K562 (cell line): ENCODE measurements around the gene PLXND1. TPM values are rescaled to one million over a fixed set of nuclear protein-coding genes. Genes with fewer than 3 reads are reported as not detected.

Source experiments
- ATAC-seq: fragments of 200-7000 bp; cut with Tn5 transposase; 3 replicates; pipeline ENCODE4 v1.9.1; 2020; ENCODE audit warnings: moderate library complexity
- BruUV-seq: library from RNA; stranded (reverse); fragments of 400-500 nt; replicated peaks from 2 replicates; lab custom pipeline; 2021; lab: Mats Ljungman, UMichigan
- CTCF ChIA-PET: fragments of 300-600 bp; formaldehyde crosslinking; extraction: SDS; loops from one replicate; lab custom pipeline; 2021; ENCODE audit warnings: low intra/inter-chr PET ratio; lab: Yijun Ruan, JAX
- POLR2A ChIA-PET: fragments of 300-600, 350-650 bp; sonication (Branson Sonifier 250); formaldehyde crosslinking; extraction: SDS; loops from one replicate; lab custom pipeline; 2021; ENCODE audit warnings: antibody characterized with exemption, inconsistent platforms; lab: Yijun Ruan, JAX
- DNase-seq, 4 experiments: peaks; one replicate each; pipeline versions ENCODE4 v3.0.0 to v3.0.0-alpha.2; 2011 to 2018; ENCODE audit warnings: low spot score in 3 of 4, mixed read lengths in 3 of 4; ENCODE audit errors: extremely low read depth in 1 of 4
- FAIRE-seq: peaks from 2 replicates; lab custom pipeline; 2011; peaks lifted over from hg19 to GRCh38; lab: Jason Lieb, UNC
- H2AFZ ChIP-seq: 2 replicates; pipeline ENCODE4 v1.6.0; 2011; ENCODE audit warnings: low read depth, low read length, control low read depth, inconsistent platforms
- H3K27ac ChIP-seq: fragments of 200-600 bp; 3 replicates; pipeline ENCODE4 v1.8.0; 2011; ENCODE audit warnings: low read depth, mild to moderate bottlenecking, control low read depth, inconsistent platforms, low read length, moderate library complexity, mixed read lengths; ENCODE audit errors: extremely low read depth
- H3K27me3 ChIP-seq, 2 experiments: fragments of 300-600 bp in 1 of 2; 2 replicates in 1 of 2; 3 replicates in 1 of 2; pipeline versions ENCODE4 v1.6.0 to v1.8.0; 2011; ENCODE audit warnings: inconsistent platforms in 2 of 2, low read length in 2 of 2, mild to moderate bottlenecking in 1 of 2, mixed read lengths in 1 of 2, moderate library complexity in 1 of 2; ENCODE audit not compliant: control insufficient read depth in 2 of 2, insufficient read depth in 2 of 2
- H3K36me3 ChIP-seq: fragments of 300-600 bp; 3 replicates; pipeline ENCODE4 v1.8.0; 2011; ENCODE audit warnings: mild to moderate bottlenecking, low read length, inconsistent platforms; ENCODE audit not compliant: control insufficient read depth, insufficient read depth
- H3K4me1 ChIP-seq, 2 experiments: fragments of 200-600 bp in 1 of 2; replicated peaks in 1 of 2; 2 replicates in 1 of 2; 3 replicates in 1 of 2; pipeline versions ENCODE4 v1.5.1 to v1.8.0; 2011; ENCODE audit warnings: inconsistent platforms in 2 of 2, low read length in 2 of 2, mild to moderate bottlenecking in 1 of 2, mixed read lengths in 1 of 2, moderate library complexity in 1 of 2; ENCODE audit not compliant: control insufficient read depth in 2 of 2, insufficient read depth in 2 of 2
- H3K4me2 ChIP-seq: 2 replicates; pipeline ENCODE4 v1.6.1; 2011; ENCODE audit warnings: low read length, control low read depth, inconsistent platforms, mixed read lengths; ENCODE audit not compliant: insufficient read depth
- H3K4me3 ChIP-seq: fragments of 200-600 bp; sonication (generic), shearing (Covaris generic); 2 replicates; pipeline ENCODE4 v1.5.1; 2016; ENCODE audit warnings: control low read depth, inconsistent platforms
- H3K79me2 ChIP-seq: fragments of 200-600 bp; 3 replicates; pipeline ENCODE4 v1.8.0; 2011; ENCODE audit warnings: low read length, inconsistent platforms; ENCODE audit not compliant: control insufficient read depth, insufficient read depth
- H3K9ac ChIP-seq, 2 experiments: 2 replicates each; pipeline versions ENCODE4 v1.6.0 to v1.6.1; 2011; ENCODE audit warnings: low read depth in 2 of 2, low read length in 2 of 2, control low read depth in 1 of 2, inconsistent platforms in 1 of 2, mild to moderate bottlenecking in 1 of 2, mixed read lengths in 1 of 2; ENCODE audit not compliant: insufficient read depth in 1 of 2
- H3K9me1 ChIP-seq: one replicate; pipeline ENCODE4 v1.6.0; 2011; ENCODE audit warnings: inconsistent platforms, mild to moderate bottlenecking, low read length, moderate library complexity; ENCODE audit not compliant: control insufficient read depth, insufficient read depth
- H3K9me3 ChIP-seq: replicated peaks from 2 replicates; pipeline ENCODE4 v1.5.1; 2011; ENCODE audit warnings: low read depth, low read length, inconsistent platforms; ENCODE audit not compliant: control insufficient read depth, insufficient read depth
- H4K20me1 ChIP-seq: replicated peaks from 2 replicates; pipeline ENCODE4 v1.6.1; 2011; ENCODE audit warnings: low read length, inconsistent platforms, mixed read lengths; ENCODE audit not compliant: control insufficient read depth, insufficient read depth
- ESRRB ChIP-seq: fragments of 250-450 bp; sonication (Bioruptor Pico); IDR thresholded peaks from 2 replicates; pipeline ENCODE4 v1.5.0; 2020; ENCODE audit warnings: mild to moderate bottlenecking, moderate library complexity, borderline replicate concordance
- HMG20B ChIP-seq: fragments of 250-450 bp; sonication (Bioruptor Pico); IDR thresholded peaks from 2 replicates; pipeline ENCODE4 v1.5.0; 2021; ENCODE audit warnings: mild to moderate bottlenecking
- KAT8 ChIP-seq: fragments of 450-650 bp; IDR thresholded peaks from 2 replicates; pipeline ENCODE4 v1.6.1; 2016; ENCODE audit warnings: low read depth, mild to moderate bottlenecking
- L3MBTL2 ChIP-seq: fragments of 450-650 bp; IDR thresholded peaks from 2 replicates; pipeline ENCODE4 v1.6.1; 2016; ENCODE audit warnings: mild to moderate bottlenecking, moderate library complexity
- MEF2A ChIP-seq: IDR thresholded peaks from 2 replicates; pipeline ENCODE4 v1.6.1; 2011; ENCODE audit warnings: low read depth, mild to moderate bottlenecking, low read length, moderate library complexity; ENCODE audit not compliant: control insufficient read depth
- POLR2AphosphoS5 ChIP-seq: IDR thresholded peaks from 2 replicates; pipeline ENCODE4 v1.6.1; 2011; ENCODE audit warnings: mild to moderate bottlenecking, low read depth, low read length, moderate library complexity; ENCODE audit not compliant: control insufficient read depth, insufficient read depth
- RBM25 ChIP-seq: fragments of 200-400 bp; formaldehyde crosslinking; IDR thresholded peaks from 2 replicates; pipeline ENCODE4 v1.6.1; 2018; ENCODE audit warnings: low read length, low read depth, moderate library complexity; ENCODE audit not compliant: severe bottlenecking
- RCOR1 ChIP-seq, 2 experiments: IDR thresholded peaks; 2 replicates each; pipeline ENCODE4 v1.6.1; 2012; ENCODE audit warnings: low read depth in 2 of 2, low read length in 2 of 2, borderline replicate concordance in 1 of 2, improper control_type of control experiment in 1 of 2
- RUNX1 ChIP-seq: sonication (generic); IDR thresholded peaks from 2 replicates; pipeline ENCODE4 v1.6.1; 2016; ENCODE audit warnings: antibody characterized with exemption, low read depth
- SIX5 ChIP-seq, 2 experiments: IDR thresholded peaks; 2 replicates each; pipeline ENCODE4 v1.6.1; 2011; ENCODE audit warnings: low read length in 2 of 2, borderline replicate concordance in 1 of 2, low read depth in 1 of 2, mild to moderate bottlenecking in 1 of 2, moderate library complexity in 1 of 2; ENCODE audit not compliant: insufficient read depth in 1 of 2
- STAT5B ChIP-seq: fragments of 250-450 bp; sonication (Bioruptor Pico); IDR thresholded peaks from 2 replicates; pipeline ENCODE4 v1.8.0; 2021; ENCODE audit warnings: mild to moderate bottlenecking, inconsistent platforms
- ZNF12 ChIP-seq: sonication (generic); formaldehyde crosslinking; IDR thresholded peaks from 2 replicates; pipeline ENCODE4 v1.4.0; 2020; ENCODE audit warnings: mild to moderate bottlenecking, missing genetic modification reagents
- ZNF764 ChIP-seq: fragments of 250-450 bp; sonication (Bioruptor Pico); IDR thresholded peaks from 2 replicates; pipeline ENCODE4 v1.4.0; 2020; ENCODE audit warnings: low read depth, mild to moderate bottlenecking, moderate library complexity
- WGBS: fragments of 100-300 bp; shearing (Covaris generic); methylation state at CpG from one replicate; pipeline ENCODE4 v1.1.6; 2016; ENCODE audit warnings: low coverage, mixed read lengths; ENCODE audit not compliant: insufficient coverage; ENCODE audit errors: missing lambda C conversion rate; 5-methylcytosine and 5-hydroxymethylcytosine counted together
- in situ Hi-C: fragments of 300-500 bp; cut with MboI; formaldehyde crosslinking; loops from 4 replicates; pipeline ENCODE4 v1.15.0; 2018; ENCODE audit warnings: inconsistent platforms, mixed read lengths
- intact Hi-C: fragments of 100-400 bp; cut with micrococcal nuclease; formaldehyde crosslinking; loops from 2 replicates; pipeline ENCODE4 v1.14.2; 2022
- polyA plus RNA-seq, 8 experiments: library from polyadenylated mRNA; depleted of rRNA in 4 of 8; stranded (reverse) in 5 of 8; unstranded in 3 of 8; fragments of >200 nt; fragmentation: Nextera tagmentation in 2 of 8; fragmentation: Illumina TruSeq in 1 of 8; extraction: Ambion mirVana in 2 of 8; extraction: Trizol in 1 of 8; gene quantifications; 2 replicates each; pipeline versions ENCODE4 v1.2.1 to v1.2.3, GENCODE V29; 2011 to 2014; ENCODE audit warnings: inconsistent platforms in 1 of 8, missing spikeins in 1 of 8
- total RNA-seq, 7 experiments: library from RNA; depleted of rRNA in 6 of 7; stranded (reverse); fragments of >200 nt in 6 of 7; fragmentation: Illumina TruSeq in 2 of 7; extraction: Trizol in 2 of 7; gene quantifications; 2 replicates each; pipeline versions ENCODE4 v1.2.1 to v1.2.3, GENCODE V29; 2011 to 2021; ENCODE audit warnings: low replicate concordance in 1 of 7
- TF ChIP-seq, protein P1 (sequence below), 2 experiments: IDR thresholded peaks; 2 replicates each; pipeline ENCODE4 v1.6.1; 2011; ENCODE audit warnings: borderline replicate concordance in 1 of 2, control low read depth in 1 of 2, low read depth in 1 of 2, low read length in 1 of 2, mild to moderate bottlenecking in 1 of 2, mixed read lengths in 1 of 2, moderate library complexity in 1 of 2; ENCODE audit not compliant: insufficient read depth in 1 of 2, insufficient read length in 1 of 2, poor library complexity in 1 of 2, severe bottlenecking in 1 of 2; ENCODE audit errors: extremely low read depth in 1 of 2
- TF ChIP-seq, protein P2 (sequence below): sonication (generic); formaldehyde crosslinking; IDR thresholded peaks from 2 replicates; pipeline ENCODE4 v1.9.0; 2022; ENCODE audit warnings: mild to moderate bottlenecking, missing genetic modification reagents
- TF ChIP-seq, protein P3 (sequence below): fragments of 450-650 bp; IDR thresholded peaks from 2 replicates; pipeline ENCODE4 v1.6.1; 2016; ENCODE audit warnings: borderline replicate concordance
- TF ChIP-seq, protein P4 (sequence below): fragments of 450-650 bp; formaldehyde crosslinking; IDR thresholded peaks from 2 replicates; pipeline ENCODE4 v1.4.0; 2020; ENCODE audit warnings: mild to moderate bottlenecking, mixed read lengths

Gene PLXND1
- total and polyA plus RNA-seq, 9 of the 15 experiments (the other 6 are each of a cell fraction or from before 2014, with no cell fraction given), result 0.34 to 28.8 (median 14.0) TPM

DNA sequence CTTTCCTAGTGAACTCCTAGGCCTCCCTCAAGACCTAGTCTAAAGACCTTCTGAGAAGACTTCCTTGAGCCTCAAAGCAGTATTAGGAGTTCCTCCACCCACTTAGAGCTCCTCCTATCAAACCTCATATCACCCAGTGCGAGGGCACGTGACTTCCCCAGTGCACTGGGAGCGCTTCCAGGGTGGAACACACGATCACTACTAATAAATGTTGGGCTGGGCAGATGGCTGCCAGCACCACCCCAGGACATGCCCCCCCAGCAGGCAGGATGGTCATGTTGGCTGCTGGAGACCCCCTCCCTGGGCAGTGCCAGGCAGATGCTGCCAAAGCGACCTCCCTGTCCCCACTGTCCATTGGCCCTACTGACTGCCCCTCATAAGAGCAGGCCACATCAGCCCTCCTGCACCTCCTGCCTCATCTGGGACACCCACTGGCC lies 8.5 kb upstream of the PLXND1 start:
- H3K4me1 ChIP-seq, result peaks cover 12 to 53% of the 10 kb centered on the region in 2 experiments; a peak in 4 of 5 replicates
- in situ Hi-C loops, result no loop called here
- no peaks in the 10 kb centered on the region for H4K20me1 ChIP-seq
- DNase-seq (peak; percentile 52 to 71 (median 61)), FAIRE-seq (peak; percentile 61), ATAC-seq (peak; percentile 86)
- intact Hi-C loops, result no loop called here
- peak overlapping the region; percentile 87 for H2AFZ ChIP-seq
- H3K36me3 ChIP-seq, result no peaks in the 10 kb centered on the region
- H3K9me3 ChIP-seq, result no peaks in the 10 kb centered on the region
- CTCF ChIA-PET, result no interaction called here
- 58% methylated on average over 2 of the region's 5 CpGs for WGBS
- 0 out of 3 replicates have a peak overlapping the region, but pooled peaks have one; percentile 26 for H3K27ac ChIP-seq
- POLR2A ChIA-PET, result interaction anchor here (0.6 to 1.0 kb wide), 4 partner anchors 16 to 877 kb away, joined by 3 read pairs; no protein-coding TSS in a partner anchor
- H3K79me2 ChIP-seq, result no peaks in the 10 kb centered on the region
- H3K4me2 ChIP-seq, result peak overlapping the region; percentile 14; the same call in 1 of the 2 replicates
- H3K4me3 ChIP-seq, result no peak overlapping the region
- BruUV-seq, result no TSS peak
- no peaks in the 10 kb centered on the region for H3K9me1 ChIP-seq
- no peak overlapping the region for H3K9ac ChIP-seq
- H3K27me3 ChIP-seq, result no peaks in the 10 kb centered on the region
- no peak for TF ChIP-seq ESRRB
- TF ChIP-seq KAT8, result no peak
- TF ChIP-seq ZNF764 (CRISPR knock-in tag), result no peak
- TF ChIP-seq, protein P1, sequence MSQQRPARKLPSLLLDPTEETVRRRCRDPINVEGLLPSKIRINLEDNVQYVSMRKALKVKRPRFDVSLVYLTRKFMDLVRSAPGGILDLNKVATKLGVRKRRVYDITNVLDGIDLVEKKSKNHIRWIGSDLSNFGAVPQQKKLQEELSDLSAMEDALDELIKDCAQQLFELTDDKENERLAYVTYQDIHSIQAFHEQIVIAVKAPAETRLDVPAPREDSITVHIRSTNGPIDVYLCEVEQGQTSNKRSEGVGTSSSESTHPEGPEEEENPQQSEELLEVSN (IDR thresholded peaks at IDR 0.05; ENCODE audit: borderline replicate concordance in 1 of 2, extremely low read depth in 1 of 2, insufficient read depth in 1 of 2, insufficient read length in 1 of 2, low read depth in 1 of 2, low read length in 1 of 2, poor library complexity in 1 of 2, severe bottlenecking in 1 of 2), result peak in 1 of 2 experiments; percentile 25
- no peak for TF ChIP-seq RBM25
- TF ChIP-seq, protein P2, sequence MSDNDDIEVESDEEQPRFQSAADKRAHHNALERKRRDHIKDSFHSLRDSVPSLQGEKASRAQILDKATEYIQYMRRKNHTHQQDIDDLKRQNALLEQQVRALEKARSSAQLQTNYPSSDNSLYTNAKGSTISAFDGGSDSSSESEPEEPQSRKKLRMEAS (CRISPR knock-in tag), result peak; percentile 66; the same call in 1 of the 2 replicates
- no peak for TF ChIP-seq MEF2A
- TF ChIP-seq STAT5B (CRISPR knock-in tag), result no peak
- TF ChIP-seq ZNF12 (CRISPR knock-in tag), result no peak
- peak; percentile 90 for TF ChIP-seq L3MBTL2
- TF ChIP-seq SIX5 (IDR thresholded peaks at IDR 0.05; ENCODE audit: borderline replicate concordance in 1 of 2, insufficient read depth in 1 of 2, low read depth in 1 of 2, low read length in 2 of 2), result no peak
- TF ChIP-seq RCOR1 (IDR thresholded peaks at IDR 0.05; ENCODE audit: borderline replicate concordance in 1 of 2, low read depth in 2 of 2, low read length in 2 of 2), result no peak
- TF ChIP-seq POLR2AphosphoS5, result no peak
- TF ChIP-seq RUNX1, result no peak
- no peak for TF ChIP-seq HMG20B (CRISPR knock-in tag)
- TF ChIP-seq, protein P3, sequence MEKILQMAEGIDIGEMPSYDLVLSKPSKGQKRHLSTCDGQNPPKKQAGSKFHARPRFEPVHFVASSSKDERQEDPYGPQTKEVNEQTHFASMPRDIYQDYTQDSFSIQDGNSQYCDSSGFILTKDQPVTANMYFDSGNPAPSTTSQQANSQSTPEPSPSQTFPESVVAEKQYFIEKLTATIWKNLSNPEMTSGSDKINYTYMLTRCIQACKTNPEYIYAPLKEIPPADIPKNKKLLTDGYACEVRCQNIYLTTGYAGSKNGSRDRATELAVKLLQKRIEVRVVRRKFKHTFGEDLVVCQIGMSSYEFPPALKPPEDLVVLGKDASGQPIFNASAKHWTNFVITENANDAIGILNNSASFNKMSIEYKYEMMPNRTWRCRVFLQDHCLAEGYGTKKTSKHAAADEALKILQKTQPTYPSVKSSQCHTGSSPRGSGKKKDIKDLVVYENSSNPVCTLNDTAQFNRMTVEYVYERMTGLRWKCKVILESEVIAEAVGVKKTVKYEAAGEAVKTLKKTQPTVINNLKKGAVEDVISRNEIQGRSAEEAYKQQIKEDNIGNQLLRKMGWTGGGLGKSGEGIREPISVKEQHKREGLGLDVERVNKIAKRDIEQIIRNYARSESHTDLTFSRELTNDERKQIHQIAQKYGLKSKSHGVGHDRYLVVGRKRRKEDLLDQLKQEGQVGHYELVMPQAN, result no peak
- TF ChIP-seq, protein P4, sequence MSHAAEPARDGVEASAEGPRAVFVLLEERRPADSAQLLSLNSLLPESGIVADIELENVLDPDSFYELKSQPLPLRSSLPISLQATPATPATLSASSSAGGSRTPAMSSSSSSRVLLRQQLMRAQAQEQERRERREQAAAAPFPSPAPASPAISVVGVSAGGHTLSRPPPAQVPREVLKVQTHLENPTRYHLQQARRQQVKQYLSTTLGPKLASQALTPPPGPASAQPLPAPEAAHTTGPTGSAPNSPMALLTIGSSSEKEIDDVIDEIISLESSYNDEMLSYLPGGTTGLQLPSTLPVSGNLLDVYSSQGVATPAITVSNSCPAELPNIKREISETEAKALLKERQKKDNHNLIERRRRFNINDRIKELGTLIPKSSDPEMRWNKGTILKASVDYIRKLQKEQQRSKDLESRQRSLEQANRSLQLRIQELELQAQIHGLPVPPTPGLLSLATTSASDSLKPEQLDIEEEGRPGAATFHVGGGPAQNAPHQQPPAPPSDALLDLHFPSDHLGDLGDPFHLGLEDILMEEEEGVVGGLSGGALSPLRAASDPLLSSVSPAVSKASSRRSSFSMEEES (CRISPR knock-in tag), result peak; percentile 94
